ENCODE measurements around the gene SPATA46. TPM values are rescaled to one million over a fixed set of nuclear protein-coding genes. Genes with fewer than 3 reads are reported as not detected.
"Not testable (repeated sequence)": the region's sequence is repeated elsewhere in the genome, so short reads cannot be mapped to it uniquely, and the experiment has no call there.

Gene SPATA46
- total RNA-seq, 2 donors from 2014 or later, result 0.62 TPM; not detected in 1

DNA sequence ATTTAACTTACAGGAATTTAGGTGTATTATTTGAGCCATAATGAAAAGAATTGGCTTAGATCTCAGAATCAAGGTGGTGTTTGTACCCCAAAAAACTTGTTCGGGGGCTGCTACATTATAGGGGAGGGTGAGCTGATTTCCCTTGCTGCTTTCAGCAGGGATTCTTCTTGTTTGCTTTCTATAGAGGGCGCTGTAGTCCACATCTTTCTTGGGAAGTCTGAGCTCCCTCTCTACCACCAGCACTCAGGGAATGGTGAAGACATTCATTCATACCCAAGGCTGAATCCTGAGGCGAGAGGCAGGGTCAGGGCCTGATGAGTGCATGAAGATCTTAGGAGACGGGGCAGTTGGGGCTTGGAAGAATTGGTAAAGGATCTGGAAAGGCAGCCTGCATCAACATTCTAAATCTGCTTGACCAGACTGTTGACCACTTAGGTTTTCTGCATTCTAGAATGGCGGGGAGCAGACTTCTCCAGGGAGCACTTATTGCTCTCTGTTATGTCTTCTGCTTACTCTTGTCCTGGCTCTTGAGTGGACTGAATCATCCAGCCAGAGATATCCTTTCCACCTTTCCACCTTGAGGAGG, 18.9 kb downstream of the SPATA46 start:
- TF ChIP-seq, protein P1, sequence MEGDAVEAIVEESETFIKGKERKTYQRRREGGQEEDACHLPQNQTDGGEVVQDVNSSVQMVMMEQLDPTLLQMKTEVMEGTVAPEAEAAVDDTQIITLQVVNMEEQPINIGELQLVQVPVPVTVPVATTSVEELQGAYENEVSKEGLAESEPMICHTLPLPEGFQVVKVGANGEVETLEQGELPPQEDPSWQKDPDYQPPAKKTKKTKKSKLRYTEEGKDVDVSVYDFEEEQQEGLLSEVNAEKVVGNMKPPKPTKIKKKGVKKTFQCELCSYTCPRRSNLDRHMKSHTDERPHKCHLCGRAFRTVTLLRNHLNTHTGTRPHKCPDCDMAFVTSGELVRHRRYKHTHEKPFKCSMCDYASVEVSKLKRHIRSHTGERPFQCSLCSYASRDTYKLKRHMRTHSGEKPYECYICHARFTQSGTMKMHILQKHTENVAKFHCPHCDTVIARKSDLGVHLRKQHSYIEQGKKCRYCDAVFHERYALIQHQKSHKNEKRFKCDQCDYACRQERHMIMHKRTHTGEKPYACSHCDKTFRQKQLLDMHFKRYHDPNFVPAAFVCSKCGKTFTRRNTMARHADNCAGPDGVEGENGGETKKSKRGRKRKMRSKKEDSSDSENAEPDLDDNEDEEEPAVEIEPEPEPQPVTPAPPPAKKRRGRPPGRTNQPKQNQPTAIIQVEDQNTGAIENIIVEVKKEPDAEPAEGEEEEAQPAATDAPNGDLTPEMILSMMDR (IDR thresholded peaks at IDR 0.05), result peak in 1 of 4 experiments; percentile 43
- no peak for TF ChIP-seq POLR2AphosphoS5 (IDR thresholded peaks at IDR 0.05)
- no peaks in the 10 kb centered on the region for H3K36me3 ChIP-seq
- H3K9me3 ChIP-seq, result no peaks in the 10 kb centered on the region
- H3K27ac ChIP-seq, result no peak overlapping the region
- no peak for DNase-seq (ENCODE audit: low spot score)
- H3K27me3 ChIP-seq (replicated peaks; ENCODE audit: insufficient read depth), result no peaks in the 10 kb centered on the region
- WGBS, result 53% methylated on average over 5 of the region's 5 CpGs
- intact Hi-C loops (cut with DNase I), result loop anchor here (10.0 kb wide), 1 partner anchor 947 kb away; no protein-coding TSS in a partner anchor
- H3K4me3 ChIP-seq, result no peak overlapping the region
- H3K4me1 ChIP-seq (replicated peaks), result no peaks in the 10 kb centered on the region

DNA sequence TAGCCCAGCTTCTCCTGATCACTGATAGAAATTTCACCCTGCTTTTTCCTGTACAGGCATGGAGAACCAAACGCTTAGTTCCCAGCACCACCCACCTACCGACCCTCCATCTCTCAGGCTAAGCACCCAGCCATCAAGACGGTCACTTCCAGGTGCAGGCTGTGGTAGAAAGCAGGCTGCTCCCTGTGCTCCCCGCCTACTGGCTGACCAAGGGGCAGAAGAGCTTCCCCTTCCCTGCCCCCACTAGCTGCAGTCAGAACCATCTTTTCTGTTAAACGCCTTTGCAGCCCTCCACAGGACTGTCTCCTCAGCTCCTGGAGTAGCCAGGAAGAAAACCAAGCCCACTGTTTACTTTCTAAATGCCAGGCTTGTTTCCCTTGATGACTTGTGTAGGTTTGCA, 23.0 kb downstream of the SPATA46 start:
- H3K27ac ChIP-seq, result peak overlapping the region in 1 of 2 donors; percentile 26
- DNase-seq (ENCODE audit: low spot score), result no peak
- H3K9me3 ChIP-seq, result no peaks in the 10 kb centered on the region
- TF ChIP-seq POLR2AphosphoS5 (IDR thresholded peaks at IDR 0.05) (peak; percentile 59), POLR2A (IDR thresholded peaks at IDR 0.05) (no peak)
- TF ChIP-seq, protein P1 (IDR thresholded peaks at IDR 0.05), result no peak
- H3K27me3 ChIP-seq (replicated peaks; ENCODE audit: insufficient read depth), result no peaks in the 10 kb centered on the region
- intact Hi-C loops (cut with DNase I), result loop anchor here (10.0 kb wide), 1 partner anchor 951 kb away; no protein-coding TSS in a partner anchor
- H3K36me3 ChIP-seq, result no peaks in the 10 kb centered on the region
- H3K4me3 ChIP-seq, result no peak overlapping the region
- no peaks in the 10 kb centered on the region for H3K4me1 ChIP-seq (replicated peaks)
- 66% methylated on average over 5 of the region's 5 CpGs for WGBS

DNA sequence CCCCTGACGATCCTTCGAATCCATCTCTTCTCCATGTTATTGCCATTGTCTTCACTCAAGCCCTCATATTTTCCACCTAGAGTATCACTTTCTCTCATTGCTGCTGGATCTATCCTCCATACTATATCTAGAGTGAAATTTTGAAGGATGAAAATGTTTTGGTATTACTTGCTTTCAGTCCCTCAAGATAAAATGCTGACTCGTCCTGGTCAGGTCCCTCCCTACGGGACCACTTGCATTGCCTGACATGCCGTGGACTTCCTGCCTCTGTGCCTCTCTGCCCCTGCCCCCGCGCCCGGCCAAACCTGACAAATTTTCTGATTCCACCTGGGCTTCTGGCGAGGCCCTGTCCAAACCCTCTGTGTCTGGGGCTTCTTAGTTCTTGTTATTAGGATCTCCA, 23.6 kb downstream of the SPATA46 start:
- Histone ChIP-seq H3K9me3 (no peaks in the 10 kb centered on the region), H3K36me3 (no peaks in the 10 kb centered on the region), H3K4me3 (no peak overlapping the region), H3K27ac (peak overlapping the region in 1 of 2 donors; percentile 26), H3K27me3 (replicated peaks; ENCODE audit: insufficient read depth) (no peaks in the 10 kb centered on the region), H3K4me1 (replicated peaks) (no peaks in the 10 kb centered on the region)
- no peak for DNase-seq (ENCODE audit: low spot score)
- WGBS, result 91% methylated on average over 9 of the region's 9 CpGs
- intact Hi-C loops (cut with DNase I), result loop anchor here (10.0 kb wide), 1 partner anchor 952 kb away; no protein-coding TSS in a partner anchor
- no peak for TF ChIP-seq POLR2AphosphoS5 (IDR thresholded peaks at IDR 0.05)
- no peak for TF ChIP-seq POLR2A (IDR thresholded peaks at IDR 0.05)
- TF ChIP-seq, protein P1 (IDR thresholded peaks at IDR 0.05), result no peak

DNA sequence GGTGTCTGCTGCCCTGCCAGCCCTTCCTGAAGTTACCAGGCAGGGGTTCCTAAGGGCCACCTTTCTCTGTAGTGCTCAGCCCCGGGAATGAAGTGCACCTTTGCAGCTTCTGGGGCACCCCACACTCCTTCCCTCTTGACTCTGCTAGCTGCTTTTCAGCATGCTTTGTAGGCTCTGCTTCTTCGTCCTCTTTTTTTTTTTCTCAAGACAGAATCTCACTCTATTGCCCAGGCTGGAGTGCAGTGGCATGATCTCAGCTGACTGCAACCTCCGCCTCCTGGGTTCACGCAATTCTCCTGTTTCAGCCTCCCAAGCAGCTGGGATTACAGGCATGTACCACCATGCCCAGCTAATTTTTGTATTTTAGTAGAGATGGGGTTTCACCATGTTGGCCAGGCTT, 24.8 kb downstream of the SPATA46 start:
- intact Hi-C loops (cut with DNase I), result loop anchor here (10.0 kb wide), 1 partner anchor 953 kb away; no protein-coding TSS in a partner anchor
- H3K27me3 ChIP-seq (replicated peaks; ENCODE audit: insufficient read depth); H3K4me3 ChIP-seq; H3K4me1 ChIP-seq (replicated peaks); H3K27ac ChIP-seq; DNase-seq (ENCODE audit: low spot score); H3K36me3 ChIP-seq; H3K9me3 ChIP-seq: not testable (repeated sequence)
- 93% methylated on average over 3 of the region's 4 CpGs for WGBS

DNA sequence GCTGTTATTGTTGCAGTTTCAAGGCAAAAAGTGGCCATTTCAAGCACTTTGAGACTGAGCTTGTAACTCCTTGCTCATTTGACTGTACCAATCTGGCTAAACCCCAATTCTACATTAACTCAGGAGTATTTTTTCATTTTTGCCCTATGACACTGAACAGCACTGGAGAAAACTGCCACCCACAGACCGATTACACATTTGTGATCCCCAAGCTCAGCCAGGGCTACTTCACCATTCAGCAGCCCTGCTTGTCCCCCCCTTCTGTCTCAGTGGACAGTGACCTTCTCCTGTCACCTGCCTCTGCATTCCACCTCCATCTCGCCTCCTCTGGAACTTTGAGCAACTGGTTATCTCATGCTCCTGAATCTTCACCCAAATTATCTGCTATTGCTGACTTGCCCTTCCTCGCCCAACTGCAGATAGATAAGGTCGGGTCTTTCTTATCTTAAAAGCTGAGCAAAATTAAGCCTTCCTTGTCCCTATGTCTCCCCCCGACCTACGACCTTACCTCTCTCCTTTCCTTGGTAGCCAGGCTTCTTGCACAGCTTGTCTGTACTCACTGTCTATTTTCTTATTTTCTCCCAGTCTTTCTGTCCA, 25.3 kb downstream of the SPATA46 start:
- no peaks in the 10 kb centered on the region for H3K36me3 ChIP-seq
- TF ChIP-seq, protein P1 (IDR thresholded peaks at IDR 0.05), result no peak
- TF ChIP-seq POLR2AphosphoS5 (IDR thresholded peaks at IDR 0.05) (no peak), POLR2A (IDR thresholded peaks at IDR 0.05) (no peak)
- intact Hi-C loops (cut with DNase I), result loop anchor here (10.0 kb wide), 1 partner anchor 953 kb away; no protein-coding TSS in a partner anchor
- H3K4me1 ChIP-seq (replicated peaks), result no peaks in the 10 kb centered on the region
- DNase-seq (ENCODE audit: low spot score), result no peak
- no peaks in the 10 kb centered on the region for H3K27me3 ChIP-seq (replicated peaks; ENCODE audit: insufficient read depth)
- 88% methylated on average over 6 of the region's 6 CpGs for WGBS
- no peak overlapping the region for H3K4me3 ChIP-seq
- H3K27ac ChIP-seq, result no peak overlapping the region
- no peaks in the 10 kb centered on the region for H3K9me3 ChIP-seq

Measured in prostate gland (tissue), 2 donors.